GM23338 (cell line): ENCODE results near the gene ELN. TPM values are rescaled to one million over a fixed set of nuclear protein-coding genes. Genes with fewer than 3 reads are reported as not detected.

ENCODE experiments used
- ATAC-seq: fragments of 200-7000 bp; cut with Tn5 transposase; 3 replicates; pipeline ENCODE4 v1.9.1; 2020
- DNase-seq: peaks from one replicate; pipeline ENCODE4 v3.0.0-alpha.2; 2015; ENCODE audit warnings: low spot score
- H2AFZ ChIP-seq: fragments of 200-600 bp; sonication (generic); 2 replicates; pipeline ENCODE4 v1.8.0; 2016; ENCODE audit warnings: antibody characterized with exemption, mild to moderate bottlenecking, moderate library complexity
- H3F3A ChIP-seq: fragments of 200-600 bp; sonication (generic); replicated peaks from 2 replicates; pipeline ENCODE4 v1.8.0; 2017; ENCODE audit warnings: antibody characterized with exemption, mixed run types, low read depth
- H3K27ac ChIP-seq: fragments of 200-600 bp; sonication (generic); 2 replicates; pipeline ENCODE4 v1.6.1; 2016; ENCODE audit warnings: low read depth
- H3K27me3 ChIP-seq: fragments of 200-600 bp; sonication (generic); 2 replicates; pipeline ENCODE4 v1.8.0; 2016; ENCODE audit warnings: mild to moderate bottlenecking, mixed run types, moderate library complexity; ENCODE audit not compliant: insufficient read depth
- H3K36me3 ChIP-seq: fragments of 200-600 bp; sonication (generic); 2 replicates; pipeline ENCODE4 v1.8.0; 2016; ENCODE audit warnings: mild to moderate bottlenecking; ENCODE audit not compliant: insufficient read depth
- H3K4me1 ChIP-seq: fragments of 200-600 bp; sonication (generic); 2 replicates; pipeline ENCODE4 v1.8.0; 2016; ENCODE audit warnings: mild to moderate bottlenecking, moderate library complexity; ENCODE audit not compliant: insufficient read depth
- H3K4me2 ChIP-seq: fragments of 200-600 bp; sonication (generic); 2 replicates; pipeline ENCODE4 v1.7.1; 2017; ENCODE audit warnings: mixed run types
- H3K4me3 ChIP-seq: fragments of 200-600 bp; sonication (generic); 2 replicates; pipeline ENCODE4 v1.6.1; 2016; ENCODE audit warnings: mixed run types
- H3K79me2 ChIP-seq: fragments of 200-600 bp; sonication (generic); replicated peaks from 2 replicates; pipeline ENCODE4 v1.8.0; 2017; ENCODE audit warnings: mild to moderate bottlenecking; ENCODE audit not compliant: insufficient read depth
- H3K9me2 ChIP-seq: fragments of 200-600 bp; sonication (generic); 2 replicates; pipeline ENCODE4 v1.8.0; 2017; ENCODE audit not compliant: insufficient read depth
- H4K20me1 ChIP-seq: fragments of 200-600 bp; sonication (generic); replicated peaks from 2 replicates; pipeline ENCODE4 v1.8.0; 2017; ENCODE audit warnings: mild to moderate bottlenecking; ENCODE audit not compliant: insufficient read depth
- H3K27ac Mint-ChIP-seq: 2 replicates; pipeline ENCODE4 v1.8.0; 2020; ENCODE audit warnings: inconsistent platforms, mild to moderate bottlenecking, moderate library complexity, mixed read lengths
- H3K27me3 Mint-ChIP-seq: 3 replicates; pipeline ENCODE4 v1.8.0; 2022; ENCODE audit warnings: low read depth, mild to moderate bottlenecking, moderate library complexity, mixed read lengths, inconsistent platforms; ENCODE audit not compliant: insufficient read depth, poor library complexity
- H3K36me3 Mint-ChIP-seq: 3 replicates; pipeline ENCODE4 v1.8.0; 2021; ENCODE audit warnings: low read depth, mild to moderate bottlenecking, inconsistent platforms, moderate library complexity, mixed read lengths
- H3K4me1 Mint-ChIP-seq: 3 replicates; pipeline ENCODE4 v1.8.0; 2020; ENCODE audit warnings: mild to moderate bottlenecking, inconsistent platforms, mixed read lengths
- H3K4me3 Mint-ChIP-seq: 3 replicates; pipeline ENCODE4 v1.8.0; 2021; ENCODE audit warnings: moderate library complexity, mild to moderate bottlenecking, inconsistent platforms, mixed read lengths
- H3K9me3 Mint-ChIP-seq: 3 replicates; pipeline ENCODE4 v1.8.0; 2020; ENCODE audit warnings: moderate library complexity, mild to moderate bottlenecking, inconsistent platforms, mixed read lengths
- CREB1 ChIP-seq: fragments of 250-450 bp; sonication (Bioruptor Pico); IDR thresholded peaks from 2 replicates; pipeline ENCODE4 v1.5.0; 2020; ENCODE audit warnings: low read depth, mild to moderate bottlenecking, moderate library complexity
- EZH2 ChIP-seq: fragments of 200-600 bp; sonication (generic); IDR thresholded peaks from one replicate; pipeline ENCODE4 v1.8.0; 2017; ENCODE audit warnings: antibody characterized with exemption, mild to moderate bottlenecking, low read depth; ENCODE audit not compliant: unreplicated experiment
- EZH2phosphoT487 ChIP-seq: fragments of 200-600 bp; sonication (generic); IDR thresholded peaks from one replicate; pipeline ENCODE4 v1.8.1; 2018; ENCODE audit warnings: antibody characterized with exemption; ENCODE audit not compliant: unreplicated experiment
- JUNB ChIP-seq: IDR thresholded peaks from one replicate; pipeline ENCODE4 v1.6.1; 2016; ENCODE audit warnings: antibody characterized with exemption; ENCODE audit not compliant: unreplicated experiment
- NANOG ChIP-seq: IDR thresholded peaks from 2 replicates; pipeline ENCODE4 v1.6.1; 2016; ENCODE audit warnings: antibody characterized with exemption, borderline replicate concordance
- POLR2AphosphoS5 ChIP-seq: IDR thresholded peaks from 2 replicates; pipeline ENCODE4 v1.6.1; 2016; ENCODE audit warnings: antibody characterized with exemption, low read depth
- STAT1 ChIP-seq: IDR thresholded peaks from one replicate; pipeline ENCODE4 v1.6.1; 2016; ENCODE audit warnings: antibody characterized with exemption; ENCODE audit not compliant: unreplicated experiment
- ZNF114 ChIP-seq: fragments of 250-450 bp; sonication (Bioruptor Pico); IDR thresholded peaks from 2 replicates; pipeline ENCODE4 v1.5.0; 2020; ENCODE audit warnings: mild to moderate bottlenecking, moderate library complexity
- ZNF331 ChIP-seq: fragments of 250-450 bp; sonication (Bioruptor Pico); IDR thresholded peaks from 2 replicates; pipeline ENCODE4 v1.5.0; 2020; ENCODE audit warnings: low read depth, mild to moderate bottlenecking, moderate library complexity
- polyA plus RNA-seq: library from polyadenylated mRNA; unstranded; fragments of >200 nt; fragmentation: Nextera tagmentation; extraction: Ambion mirVana; gene quantifications from 2 replicates; pipeline ENCODE4 v1.2.1, GENCODE V29; 2016
- total RNA-seq: library from RNA; depleted of rRNA; stranded (reverse); fragments of >200 nt; shearing (Covaris generic); gene quantifications from 2 replicates; pipeline ENCODE4 v1.2.3, GENCODE V29; 2014
- TF ChIP-seq, protein P1 (sequence below): fragments of 250-450 bp; sonication (Bioruptor Pico); IDR thresholded peaks from 2 replicates; pipeline ENCODE4 v1.5.0; 2020; ENCODE audit warnings: mild to moderate bottlenecking, moderate library complexity
- TF ChIP-seq, protein P2 (sequence below): IDR thresholded peaks from one replicate; pipeline ENCODE4 v1.6.1; 2018; ENCODE audit warnings: antibody characterized with exemption; ENCODE audit not compliant: unreplicated experiment
- TF ChIP-seq, protein P3 (sequence below), 2 experiments: fragments of 200-600 bp in 1 of 2; sonication (generic) in 1 of 2; conservative IDR thresholded peaks; 2 replicates each; pipeline versions ENCODE4 v1.5.1 to v1.6.1; 2016 to 2017; ENCODE audit warnings: antibody characterized with exemption in 2 of 2, low read depth in 2 of 2, mild to moderate bottlenecking in 2 of 2, moderate library complexity in 1 of 2
- TF ChIP-seq, protein P4 (sequence below): IDR thresholded peaks from 2 replicates; pipeline ENCODE4 v1.6.1; 2016; ENCODE audit warnings: antibody characterized with exemption

Gene ELN
- total and polyA plus RNA-seq, 2 experiments from 2014 or later = 1.1 to 5.6 TPM

DNA sequence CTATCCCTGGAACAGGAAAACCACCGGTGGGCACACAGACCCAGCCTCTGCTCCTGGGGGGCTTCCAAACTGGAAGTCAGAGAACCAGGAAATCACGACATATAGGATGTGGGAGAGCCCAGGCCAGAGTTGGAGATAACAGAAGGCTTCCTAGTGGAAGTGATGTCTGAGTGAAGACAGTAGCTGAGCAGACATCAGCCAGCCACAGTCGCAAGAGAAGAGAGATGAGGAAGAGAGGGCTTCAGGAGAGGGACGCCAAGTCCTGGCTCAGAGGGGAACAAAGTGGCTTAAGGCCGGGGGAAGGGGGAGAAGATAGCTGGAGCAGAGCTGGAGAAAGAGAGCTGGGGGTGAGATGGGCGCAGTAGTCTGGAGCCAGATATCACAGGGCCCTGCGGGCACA, 30.9 kb upstream of the ELN start:
- H3K27ac Mint-ChIP-seq = no peak overlapping the region
- H3K9me3 Mint-ChIP-seq = peaks cover 27% of the 10 kb centered on the region
- TF ChIP-seq ZNF114 (CRISPR knock-in tag) (no peak), STAT1 (no peak), EZH2phosphoT487 (no peak), NANOG (no peak), POLR2AphosphoS5 (no peak), CREB1 (CRISPR knock-in tag) (no peak), JUNB (no peak), ZNF331 (no peak), EZH2 (no peak)
- TF ChIP-seq, protein P1, sequence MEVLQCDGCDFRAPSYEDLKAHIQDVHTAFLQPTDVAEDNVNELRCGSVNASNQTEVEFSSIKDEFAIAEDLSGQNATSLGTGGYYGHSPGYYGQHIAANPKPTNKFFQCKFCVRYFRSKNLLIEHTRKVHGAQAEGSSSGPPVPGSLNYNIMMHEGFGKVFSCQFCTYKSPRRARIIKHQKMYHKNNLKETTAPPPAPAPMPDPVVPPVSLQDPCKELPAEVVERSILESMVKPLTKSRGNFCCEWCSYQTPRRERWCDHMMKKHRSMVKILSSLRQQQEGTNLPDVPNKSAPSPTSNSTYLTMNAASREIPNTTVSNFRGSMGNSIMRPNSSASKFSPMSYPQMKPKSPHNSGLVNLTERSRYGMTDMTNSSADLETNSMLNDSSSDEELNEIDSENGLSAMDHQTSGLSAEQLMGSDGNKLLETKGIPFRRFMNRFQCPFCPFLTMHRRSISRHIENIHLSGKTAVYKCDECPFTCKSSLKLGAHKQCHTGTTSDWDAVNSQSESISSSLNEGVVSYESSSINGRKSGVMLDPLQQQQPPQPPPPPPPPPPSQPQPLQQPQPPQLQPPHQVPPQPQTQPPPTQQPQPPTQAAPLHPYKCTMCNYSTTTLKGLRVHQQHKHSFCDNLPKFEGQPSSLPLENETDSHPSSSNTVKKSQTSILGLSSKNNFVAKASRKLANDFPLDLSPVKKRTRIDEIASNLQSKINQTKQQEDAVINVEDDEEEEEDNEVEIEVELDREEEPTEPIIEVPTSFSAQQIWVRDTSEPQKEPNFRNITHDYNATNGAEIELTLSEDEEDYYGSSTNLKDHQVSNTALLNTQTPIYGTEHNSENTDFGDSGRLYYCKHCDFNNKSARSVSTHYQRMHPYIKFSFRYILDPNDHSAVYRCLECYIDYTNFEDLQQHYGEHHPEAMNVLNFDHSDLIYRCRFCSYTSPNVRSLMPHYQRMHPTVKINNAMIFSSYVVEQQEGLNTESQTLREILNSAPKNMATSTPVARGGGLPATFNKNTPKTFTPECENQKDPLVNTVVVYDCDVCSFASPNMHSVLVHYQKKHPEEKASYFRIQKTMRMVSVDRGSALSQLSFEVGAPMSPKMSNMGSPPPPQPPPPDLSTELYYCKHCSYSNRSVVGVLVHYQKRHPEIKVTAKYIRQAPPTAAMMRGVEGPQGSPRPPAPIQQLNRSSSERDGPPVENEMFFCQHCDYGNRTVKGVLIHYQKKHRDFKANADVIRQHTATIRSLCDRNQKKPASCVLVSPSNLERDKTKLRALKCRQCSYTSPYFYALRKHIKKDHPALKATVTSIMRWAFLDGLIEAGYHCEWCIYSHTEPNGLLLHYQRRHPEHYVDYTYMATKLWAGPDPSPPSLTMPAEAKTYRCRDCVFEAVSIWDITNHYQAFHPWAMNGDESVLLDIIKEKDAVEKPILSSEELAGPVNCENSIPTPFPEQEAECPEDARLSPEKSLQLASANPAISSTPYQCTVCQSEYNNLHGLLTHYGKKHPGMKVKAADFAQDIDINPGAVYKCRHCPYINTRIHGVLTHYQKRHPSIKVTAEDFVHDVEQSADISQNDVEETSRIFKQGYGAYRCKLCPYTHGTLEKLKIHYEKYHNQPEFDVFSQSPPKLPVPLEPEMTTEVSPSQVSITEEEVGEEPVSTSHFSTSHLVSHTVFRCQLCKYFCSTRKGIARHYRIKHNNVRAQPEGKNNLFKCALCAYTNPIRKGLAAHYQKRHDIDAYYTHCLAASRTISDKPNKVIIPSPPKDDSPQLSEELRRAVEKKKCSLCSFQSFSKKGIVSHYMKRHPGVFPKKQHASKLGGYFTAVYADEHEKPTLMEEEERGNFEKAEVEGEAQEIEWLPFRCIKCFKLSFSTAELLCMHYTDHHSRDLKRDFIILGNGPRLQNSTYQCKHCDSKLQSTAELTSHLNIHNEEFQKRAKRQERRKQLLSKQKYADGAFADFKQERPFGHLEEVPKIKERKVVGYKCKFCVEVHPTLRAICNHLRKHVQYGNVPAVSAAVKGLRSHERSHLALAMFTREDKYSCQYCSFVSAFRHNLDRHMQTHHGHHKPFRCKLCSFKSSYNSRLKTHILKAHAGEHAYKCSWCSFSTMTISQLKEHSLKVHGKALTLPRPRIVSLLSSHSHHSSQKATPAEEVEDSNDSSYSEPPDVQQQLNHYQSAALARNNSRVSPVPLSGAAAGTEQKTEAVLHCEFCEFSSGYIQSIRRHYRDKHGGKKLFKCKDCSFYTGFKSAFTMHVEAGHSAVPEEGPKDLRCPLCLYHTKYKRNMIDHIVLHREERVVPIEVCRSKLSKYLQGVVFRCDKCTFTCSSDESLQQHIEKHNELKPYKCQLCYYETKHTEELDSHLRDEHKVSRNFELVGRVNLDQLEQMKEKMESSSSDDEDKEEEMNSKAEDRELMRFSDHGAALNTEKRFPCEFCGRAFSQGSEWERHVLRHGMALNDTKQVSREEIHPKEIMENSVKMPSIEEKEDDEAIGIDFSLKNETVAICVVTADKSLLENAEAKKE (CRISPR knock-in tag) = no peak
- TF ChIP-seq, protein P2, sequence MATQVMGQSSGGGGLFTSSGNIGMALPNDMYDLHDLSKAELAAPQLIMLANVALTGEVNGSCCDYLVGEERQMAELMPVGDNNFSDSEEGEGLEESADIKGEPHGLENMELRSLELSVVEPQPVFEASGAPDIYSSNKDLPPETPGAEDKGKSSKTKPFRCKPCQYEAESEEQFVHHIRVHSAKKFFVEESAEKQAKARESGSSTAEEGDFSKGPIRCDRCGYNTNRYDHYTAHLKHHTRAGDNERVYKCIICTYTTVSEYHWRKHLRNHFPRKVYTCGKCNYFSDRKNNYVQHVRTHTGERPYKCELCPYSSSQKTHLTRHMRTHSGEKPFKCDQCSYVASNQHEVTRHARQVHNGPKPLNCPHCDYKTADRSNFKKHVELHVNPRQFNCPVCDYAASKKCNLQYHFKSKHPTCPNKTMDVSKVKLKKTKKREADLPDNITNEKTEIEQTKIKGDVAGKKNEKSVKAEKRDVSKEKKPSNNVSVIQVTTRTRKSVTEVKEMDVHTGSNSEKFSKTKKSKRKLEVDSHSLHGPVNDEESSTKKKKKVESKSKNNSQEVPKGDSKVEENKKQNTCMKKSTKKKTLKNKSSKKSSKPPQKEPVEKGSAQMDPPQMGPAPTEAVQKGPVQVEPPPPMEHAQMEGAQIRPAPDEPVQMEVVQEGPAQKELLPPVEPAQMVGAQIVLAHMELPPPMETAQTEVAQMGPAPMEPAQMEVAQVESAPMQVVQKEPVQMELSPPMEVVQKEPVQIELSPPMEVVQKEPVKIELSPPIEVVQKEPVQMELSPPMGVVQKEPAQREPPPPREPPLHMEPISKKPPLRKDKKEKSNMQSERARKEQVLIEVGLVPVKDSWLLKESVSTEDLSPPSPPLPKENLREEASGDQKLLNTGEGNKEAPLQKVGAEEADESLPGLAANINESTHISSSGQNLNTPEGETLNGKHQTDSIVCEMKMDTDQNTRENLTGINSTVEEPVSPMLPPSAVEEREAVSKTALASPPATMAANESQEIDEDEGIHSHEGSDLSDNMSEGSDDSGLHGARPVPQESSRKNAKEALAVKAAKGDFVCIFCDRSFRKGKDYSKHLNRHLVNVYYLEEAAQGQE = no peak
- TF ChIP-seq, protein P3, sequence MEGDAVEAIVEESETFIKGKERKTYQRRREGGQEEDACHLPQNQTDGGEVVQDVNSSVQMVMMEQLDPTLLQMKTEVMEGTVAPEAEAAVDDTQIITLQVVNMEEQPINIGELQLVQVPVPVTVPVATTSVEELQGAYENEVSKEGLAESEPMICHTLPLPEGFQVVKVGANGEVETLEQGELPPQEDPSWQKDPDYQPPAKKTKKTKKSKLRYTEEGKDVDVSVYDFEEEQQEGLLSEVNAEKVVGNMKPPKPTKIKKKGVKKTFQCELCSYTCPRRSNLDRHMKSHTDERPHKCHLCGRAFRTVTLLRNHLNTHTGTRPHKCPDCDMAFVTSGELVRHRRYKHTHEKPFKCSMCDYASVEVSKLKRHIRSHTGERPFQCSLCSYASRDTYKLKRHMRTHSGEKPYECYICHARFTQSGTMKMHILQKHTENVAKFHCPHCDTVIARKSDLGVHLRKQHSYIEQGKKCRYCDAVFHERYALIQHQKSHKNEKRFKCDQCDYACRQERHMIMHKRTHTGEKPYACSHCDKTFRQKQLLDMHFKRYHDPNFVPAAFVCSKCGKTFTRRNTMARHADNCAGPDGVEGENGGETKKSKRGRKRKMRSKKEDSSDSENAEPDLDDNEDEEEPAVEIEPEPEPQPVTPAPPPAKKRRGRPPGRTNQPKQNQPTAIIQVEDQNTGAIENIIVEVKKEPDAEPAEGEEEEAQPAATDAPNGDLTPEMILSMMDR (conservative IDR thresholded peaks at IDR 0.05; ENCODE audit: low read depth in 2 of 2) = no peak
- TF ChIP-seq, protein P4, sequence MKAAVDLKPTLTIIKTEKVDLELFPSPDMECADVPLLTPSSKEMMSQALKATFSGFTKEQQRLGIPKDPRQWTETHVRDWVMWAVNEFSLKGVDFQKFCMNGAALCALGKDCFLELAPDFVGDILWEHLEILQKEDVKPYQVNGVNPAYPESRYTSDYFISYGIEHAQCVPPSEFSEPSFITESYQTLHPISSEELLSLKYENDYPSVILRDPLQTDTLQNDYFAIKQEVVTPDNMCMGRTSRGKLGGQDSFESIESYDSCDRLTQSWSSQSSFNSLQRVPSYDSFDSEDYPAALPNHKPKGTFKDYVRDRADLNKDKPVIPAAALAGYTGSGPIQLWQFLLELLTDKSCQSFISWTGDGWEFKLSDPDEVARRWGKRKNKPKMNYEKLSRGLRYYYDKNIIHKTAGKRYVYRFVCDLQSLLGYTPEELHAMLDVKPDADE = no peak
- Histone ChIP-seq H3K4me3 (no peak overlapping the region), H2AFZ (no peak overlapping the region), H3K27ac (no peak overlapping the region), H3K4me1 (no peaks in the 10 kb centered on the region), H3K27me3 (no peaks in the 10 kb centered on the region), H3K9me2 (no peaks in the 10 kb centered on the region), H4K20me1 (no peaks in the 10 kb centered on the region), H3K79me2 (no peaks in the 10 kb centered on the region), H3F3A (no peaks in the 10 kb centered on the region), H3K36me3 (no peaks in the 10 kb centered on the region), H3K4me2 (no peak overlapping the region)
- no peak for ATAC-seq
- no peak overlapping the region for H3K4me3 Mint-ChIP-seq
- DNase-seq = no peak
- H3K27me3 Mint-ChIP-seq = peaks cover 10% of the 10 kb centered on the region
- no peaks in the 10 kb centered on the region for H3K4me1 Mint-ChIP-seq
- H3K36me3 Mint-ChIP-seq = peaks cover 4% of the 10 kb centered on the region; the same call in 2 of the 3 replicates
